HEK293 (cell line): ENCODE results near the gene CDK6.
A peak's percentile ranks its signal among the peaks of the same experiment; 100 is the strongest.

Experiments
- CTCF ChIA-PET: fragments of 350-600 bp; formaldehyde crosslinking; extraction: SDS; loops from one replicate; lab custom pipeline; 2021; ENCODE audit warnings: antibody characterized with exemption; lab: Yijun Ruan, JAX
- POLR2A ChIA-PET: fragments of 300-600 bp; formaldehyde crosslinking; extraction: SDS; loops from one replicate; lab custom pipeline; 2020; ENCODE audit warnings: antibody characterized with exemption, inconsistent platforms; lab: Yijun Ruan, JAX
- H3K27ac ChIP-seq: fragments of 200-500 bp; sonication (Bioruptor generic); 2 replicates; pipeline ENCODE4 v1.5.1; 2014; ENCODE audit warnings: low read depth, low read length, control low read depth, inconsistent platforms; ENCODE audit errors: extremely low read depth
- H3K36me3 ChIP-seq, 2 experiments: fragments of 200-500 bp in 1 of 2; sonication (Bioruptor generic) in 1 of 2; 1 replicate in 1 of 2; 2 replicates in 1 of 2; pipeline ENCODE4 v1.5.1; 2014 to 2017; ENCODE audit warnings: inconsistent platforms in 2 of 2, low read length in 2 of 2; ENCODE audit not compliant: control insufficient read depth in 2 of 2, insufficient read depth in 1 of 2
- H3K4me1 ChIP-seq: fragments of 200-500 bp; sonication (Bioruptor generic); 2 replicates; pipeline ENCODE4 v1.5.1; 2014; ENCODE audit warnings: mild to moderate bottlenecking, low read length, inconsistent platforms; ENCODE audit not compliant: control insufficient read depth, insufficient read depth
- H3K4me3 ChIP-seq: 2 replicates; pipeline ENCODE4 v1.5.1; 2011; ENCODE audit warnings: low read depth, mild to moderate bottlenecking, control low read depth, low read length, moderate library complexity
- H3K9me3 ChIP-seq: fragments of 200-500 bp; sonication (Bioruptor generic); 2 replicates; pipeline ENCODE4 v1.5.1; 2014; ENCODE audit warnings: low read depth, low read length, inconsistent platforms; ENCODE audit not compliant: control insufficient read depth, insufficient read depth
- EGR2 ChIP-seq: fragments of 450-650 bp; formaldehyde crosslinking; IDR thresholded peaks from 2 replicates; pipeline ENCODE4 v1.5.1; 2016; ENCODE audit warnings: low read depth, missing biosample characterization, missing genetic modification characterization
- MEIS1 ChIP-seq: sonication (generic); formaldehyde crosslinking; IDR thresholded peaks from 2 replicates; pipeline ENCODE4 v1.8.1; 2022; ENCODE audit warnings: missing genetic modification reagents, mild to moderate bottlenecking, borderline replicate concordance
- MZF1 ChIP-seq: fragments of 450-650 bp; formaldehyde crosslinking; IDR thresholded peaks from 2 replicates; pipeline ENCODE4 v1.5.1; 2017; ENCODE audit warnings: missing biosample characterization, missing genetic modification characterization, borderline replicate concordance
- SCRT1 ChIP-seq: fragments of 450-650 bp; formaldehyde crosslinking; IDR thresholded peaks from 2 replicates; pipeline ENCODE4 v1.5.1; 2016; ENCODE audit warnings: missing biosample characterization, missing genetic modification characterization, borderline replicate concordance
- SP3 ChIP-seq: fragments of 450-650 bp; formaldehyde crosslinking; IDR thresholded peaks from 2 replicates; pipeline ENCODE4 v1.5.1; 2016; ENCODE audit warnings: missing biosample characterization, missing genetic modification characterization
- ZFHX2 ChIP-seq: fragments of 450-650 bp; formaldehyde crosslinking; conservative IDR thresholded peaks from 2 replicates; pipeline ENCODE4 v1.5.1; 2016; ENCODE audit warnings: missing biosample characterization, missing genetic modification characterization
- ZFP37 ChIP-seq: fragments of 450-650 bp; formaldehyde crosslinking; IDR thresholded peaks from 2 replicates; pipeline ENCODE4 v1.5.1; 2016; ENCODE audit warnings: missing biosample characterization, missing genetic modification characterization
- ZNF146 ChIP-seq: fragments of 450-650 bp; formaldehyde crosslinking; IDR thresholded peaks from 2 replicates; pipeline ENCODE4 v1.5.1; 2016; ENCODE audit warnings: missing biosample characterization, missing genetic modification characterization
- ZNF202 ChIP-seq: fragments of 450-650 bp; formaldehyde crosslinking; IDR thresholded peaks from 2 replicates; pipeline ENCODE4 v1.5.1; 2016; ENCODE audit warnings: missing biosample characterization, missing genetic modification characterization, borderline replicate concordance
- ZNF335 ChIP-seq: fragments of 450-650 bp; formaldehyde crosslinking; conservative IDR thresholded peaks from 2 replicates; pipeline ENCODE4 v1.5.1; 2016; ENCODE audit warnings: missing biosample characterization, missing genetic modification characterization
- ZNF341 ChIP-seq: fragments of 450-650 bp; formaldehyde crosslinking; IDR thresholded peaks from 2 replicates; pipeline ENCODE4; 2016; ENCODE audit warnings: low read depth, missing biosample characterization, missing genetic modification characterization
- ZNF416 ChIP-seq: fragments of 450-650 bp; formaldehyde crosslinking; IDR thresholded peaks from 2 replicates; pipeline ENCODE4 v1.5.1; 2016; ENCODE audit warnings: missing biosample characterization, missing genetic modification characterization
- ZNF558 ChIP-seq: fragments of 450-650 bp; formaldehyde crosslinking; IDR thresholded peaks from 2 replicates; pipeline ENCODE4 v1.5.1; 2016; ENCODE audit warnings: missing biosample characterization, missing genetic modification characterization
- ZSCAN30 ChIP-seq: fragments of 450-650 bp; IDR thresholded peaks from 2 replicates; pipeline ENCODE4 v1.5.1; 2018; ENCODE audit warnings: missing biosample characterization, mild to moderate bottlenecking, missing genetic modification characterization, moderate library complexity
- TF ChIP-seq, protein P1 (sequence below): fragments of 450-650 bp; formaldehyde crosslinking; IDR thresholded peaks from 2 replicates; pipeline ENCODE4 v1.5.1; 2017; ENCODE audit warnings: missing biosample characterization, missing genetic modification characterization
- TF ChIP-seq, protein P2 (sequence below): fragments of 450-650 bp; formaldehyde crosslinking; IDR thresholded peaks from 2 replicates; pipeline ENCODE4 v1.5.0; 2017; ENCODE audit warnings: missing biosample characterization, missing genetic modification characterization, borderline replicate concordance
- TF ChIP-seq, protein P3 (sequence below): fragments of 450-650 bp; formaldehyde crosslinking; IDR thresholded peaks from 2 replicates; pipeline ENCODE4 v1.5.1; 2016; ENCODE audit warnings: missing biosample characterization, missing genetic modification characterization
- TF ChIP-seq, protein P4 (sequence below): sonication (generic); formaldehyde crosslinking; IDR thresholded peaks from 2 replicates; pipeline ENCODE4 v1.8.1; 2022; ENCODE audit warnings: mild to moderate bottlenecking, moderate library complexity, missing genetic modification reagents
- TF ChIP-seq, protein P5 (sequence below): fragments of 450-650 bp; formaldehyde crosslinking; IDR thresholded peaks from 2 replicates; pipeline ENCODE4 v1.5.1; 2016; ENCODE audit warnings: missing biosample characterization, missing genetic modification characterization
- TF ChIP-seq, protein P6 (sequence below): fragments of 450-650 bp; IDR thresholded peaks from 2 replicates; pipeline ENCODE4 v1.5.1; 2018; ENCODE audit warnings: missing biosample characterization, missing genetic modification characterization
- TF ChIP-seq, protein P7 (sequence below): fragments of 450-650 bp; formaldehyde crosslinking; IDR thresholded peaks from 2 replicates; pipeline ENCODE4 v1.5.1; 2016; ENCODE audit warnings: missing biosample characterization, missing genetic modification characterization

CDK6 gene

DNA sequence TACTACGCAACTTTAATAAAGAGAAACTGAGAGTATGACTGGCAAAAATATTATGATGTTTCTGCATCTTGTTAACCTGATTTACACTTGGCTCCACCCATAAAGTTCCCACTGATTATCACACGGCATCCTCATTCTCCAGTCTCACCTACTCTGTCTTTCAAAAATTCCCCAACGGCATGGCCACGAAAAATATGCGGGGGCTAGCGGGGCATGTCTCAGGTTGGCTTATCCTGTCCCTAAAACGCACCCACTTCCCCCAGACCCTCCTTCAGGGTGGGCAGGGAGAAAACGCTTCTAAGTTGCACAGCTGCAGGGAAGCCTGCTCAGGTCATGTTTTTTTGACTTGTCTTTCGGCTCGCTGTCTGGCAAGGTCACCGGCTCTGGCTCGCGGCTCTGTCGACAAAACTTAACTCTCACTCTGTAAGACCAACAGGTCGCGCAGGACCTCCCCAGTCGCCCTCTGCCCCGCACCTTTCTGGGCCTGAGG, 3.8 kb downstream of the CDK6 start:
- H3K36me3 ChIP-seq: peaks cover 0 to 6% of the 10 kb centered on the region in 2 experiments; a peak in 1 of 3 replicates
- 0 out of 2 replicates have a peak, but pooled peaks cover 7% of the 10 kb centered on the region for H3K4me1 ChIP-seq
- H3K27ac ChIP-seq: peak overlapping the region; percentile 96
- TF ChIP-seq, protein P1, sequence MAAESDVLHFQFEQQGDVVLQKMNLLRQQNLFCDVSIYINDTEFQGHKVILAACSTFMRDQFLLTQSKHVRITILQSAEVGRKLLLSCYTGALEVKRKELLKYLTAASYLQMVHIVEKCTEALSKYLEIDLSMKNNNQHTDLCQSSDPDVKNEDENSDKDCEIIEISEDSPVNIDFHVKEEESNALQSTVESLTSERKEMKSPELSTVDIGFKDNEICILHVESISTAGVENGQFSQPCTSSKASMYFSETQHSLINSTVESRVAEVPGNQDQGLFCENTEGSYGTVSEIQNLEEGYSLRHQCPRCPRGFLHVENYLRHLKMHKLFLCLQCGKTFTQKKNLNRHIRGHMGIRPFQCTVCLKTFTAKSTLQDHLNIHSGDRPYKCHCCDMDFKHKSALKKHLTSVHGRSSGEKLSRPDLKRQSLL (tag by site-specific recombination): no peak
- TF ChIP-seq ZNF335 (tag by site-specific recombination) (peak; percentile 81), SP3 (tag by site-specific recombination) (peak; percentile 19), ZNF202 (tag by site-specific recombination) (0 out of 2 replicates have a peak, but pooled peaks have one; percentile 21)
- TF ChIP-seq, protein P2, sequence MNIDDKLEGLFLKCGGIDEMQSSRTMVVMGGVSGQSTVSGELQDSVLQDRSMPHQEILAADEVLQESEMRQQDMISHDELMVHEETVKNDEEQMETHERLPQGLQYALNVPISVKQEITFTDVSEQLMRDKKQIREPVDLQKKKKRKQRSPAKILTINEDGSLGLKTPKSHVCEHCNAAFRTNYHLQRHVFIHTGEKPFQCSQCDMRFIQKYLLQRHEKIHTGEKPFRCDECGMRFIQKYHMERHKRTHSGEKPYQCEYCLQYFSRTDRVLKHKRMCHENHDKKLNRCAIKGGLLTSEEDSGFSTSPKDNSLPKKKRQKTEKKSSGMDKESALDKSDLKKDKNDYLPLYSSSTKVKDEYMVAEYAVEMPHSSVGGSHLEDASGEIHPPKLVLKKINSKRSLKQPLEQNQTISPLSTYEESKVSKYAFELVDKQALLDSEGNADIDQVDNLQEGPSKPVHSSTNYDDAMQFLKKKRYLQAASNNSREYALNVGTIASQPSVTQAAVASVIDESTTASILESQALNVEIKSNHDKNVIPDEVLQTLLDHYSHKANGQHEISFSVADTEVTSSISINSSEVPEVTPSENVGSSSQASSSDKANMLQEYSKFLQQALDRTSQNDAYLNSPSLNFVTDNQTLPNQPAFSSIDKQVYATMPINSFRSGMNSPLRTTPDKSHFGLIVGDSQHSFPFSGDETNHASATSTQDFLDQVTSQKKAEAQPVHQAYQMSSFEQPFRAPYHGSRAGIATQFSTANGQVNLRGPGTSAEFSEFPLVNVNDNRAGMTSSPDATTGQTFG (tag by site-specific recombination): no peak
- TF ChIP-seq, protein P3, sequence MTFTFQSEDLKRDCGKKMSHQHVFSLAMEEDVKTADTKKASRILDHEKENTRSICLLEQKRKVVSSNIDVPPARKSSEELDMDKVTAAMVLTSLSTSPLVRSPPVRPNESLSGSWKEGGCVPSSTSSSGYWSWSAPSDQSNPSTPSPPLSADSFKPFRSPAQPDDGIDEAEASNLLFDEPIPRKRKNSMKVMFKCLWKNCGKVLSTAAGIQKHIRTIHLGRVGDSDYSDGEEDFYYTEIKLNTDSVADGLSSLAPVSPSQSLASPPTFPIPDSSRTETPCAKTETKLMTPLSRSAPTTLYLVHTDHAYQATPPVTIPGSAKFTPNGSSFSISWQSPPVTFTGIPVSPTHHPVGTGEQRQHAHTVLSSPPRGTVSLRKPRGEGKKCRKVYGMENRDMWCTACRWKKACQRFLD (tag by site-specific recombination): no peak
- TF ChIP-seq, protein P4, sequence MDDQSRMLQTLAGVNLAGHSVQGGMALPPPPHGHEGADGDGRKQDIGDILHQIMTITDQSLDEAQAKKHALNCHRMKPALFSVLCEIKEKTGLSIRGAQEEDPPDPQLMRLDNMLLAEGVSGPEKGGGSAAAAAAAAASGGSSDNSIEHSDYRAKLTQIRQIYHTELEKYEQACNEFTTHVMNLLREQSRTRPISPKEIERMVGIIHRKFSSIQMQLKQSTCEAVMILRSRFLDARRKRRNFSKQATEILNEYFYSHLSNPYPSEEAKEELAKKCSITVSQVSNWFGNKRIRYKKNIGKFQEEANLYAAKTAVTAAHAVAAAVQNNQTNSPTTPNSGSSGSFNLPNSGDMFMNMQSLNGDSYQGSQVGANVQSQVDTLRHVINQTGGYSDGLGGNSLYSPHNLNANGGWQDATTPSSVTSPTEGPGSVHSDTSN (CRISPR knock-in tag): no peak
- TF ChIP-seq, all 188 proteins: peak for 3
- POLR2A ChIA-PET: interaction anchor here (0.6 to 1.4 kb wide), 3 partner anchors 15 to 174 kb away, joined by 3 to 6 read pairs (median 3); no protein-coding TSS in a partner anchor
- Histone ChIP-seq H3K9me3 (no peaks in the 10 kb centered on the region), H3K4me3 (peak overlapping the region; percentile 80)
- CTCF ChIA-PET: interaction anchor here (0.6 to 2.0 kb wide), 17 partner anchors 9 to 400 kb away, joined by 3 to 15 read pairs (median 4); no protein-coding TSS in a partner anchor

DNA sequence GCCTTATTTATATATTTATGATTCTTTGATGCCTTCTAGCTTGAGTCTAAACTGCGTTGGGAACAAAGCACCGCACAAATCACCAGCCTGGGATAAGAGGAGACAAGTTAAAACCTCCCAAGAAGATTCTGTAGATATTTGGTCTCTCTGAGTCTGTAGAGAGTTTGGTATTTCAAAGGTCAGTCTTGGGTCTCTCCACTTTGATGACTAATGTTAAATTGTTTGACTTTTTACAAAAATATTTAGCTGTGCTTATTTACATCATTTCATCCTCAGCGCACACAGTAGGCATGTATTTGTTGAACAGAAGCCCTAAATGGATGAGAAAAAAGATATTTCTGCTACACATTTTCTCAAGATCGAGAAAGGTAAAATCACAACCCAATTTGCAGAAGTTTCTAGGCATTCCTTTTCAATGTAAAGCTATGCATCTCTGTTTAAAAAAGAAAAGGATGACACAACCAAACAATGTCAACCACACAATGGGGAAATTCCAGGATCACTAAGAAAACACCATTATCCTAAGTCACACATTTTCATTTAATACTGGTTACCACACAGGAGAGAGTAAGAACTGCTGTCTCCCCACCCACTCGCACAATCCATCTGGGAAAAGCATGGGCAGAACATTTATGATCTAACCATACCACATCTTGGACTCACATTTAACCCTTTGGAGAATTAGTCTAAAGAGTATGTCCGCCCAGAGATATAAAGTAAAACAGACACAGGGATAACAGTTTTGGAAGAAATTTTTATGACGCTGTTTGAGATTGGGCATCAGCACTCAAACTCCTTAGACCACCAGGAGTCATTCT, 4.4 kb downstream of the CDK6 start:
- H3K36me3 ChIP-seq: peaks cover 0 to 6% of the 10 kb centered on the region in 2 experiments; a peak in 1 of 3 replicates
- ChIA-PET POLR2A (no interaction called here), CTCF (interaction anchor here (0.9 to 2.0 kb wide), 8 partner anchors 14 to 211 kb away, joined by 3 to 15 read pairs (median 6); no protein-coding TSS in a partner anchor)
- H3K4me1 ChIP-seq: 0 out of 2 replicates have a peak, but pooled peaks cover 7% of the 10 kb centered on the region
- no peak overlapping the region for H3K27ac ChIP-seq
- H3K9me3 ChIP-seq: no peaks in the 10 kb centered on the region
- no peak for TF ChIP-seq ZSCAN30 (tag by site-specific recombination)
- no peak for TF ChIP-seq MZF1 (tag by site-specific recombination)
- TF ChIP-seq ZNF341 (tag by site-specific recombination): no peak
- TF ChIP-seq, protein P5, sequence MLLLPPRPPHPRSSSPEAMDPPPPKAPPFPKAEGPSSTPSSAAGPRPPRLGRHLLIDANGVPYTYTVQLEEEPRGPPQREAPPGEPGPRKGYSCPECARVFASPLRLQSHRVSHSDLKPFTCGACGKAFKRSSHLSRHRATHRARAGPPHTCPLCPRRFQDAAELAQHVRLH (tag by site-specific recombination): no peak
- TF ChIP-seq, protein P6, sequence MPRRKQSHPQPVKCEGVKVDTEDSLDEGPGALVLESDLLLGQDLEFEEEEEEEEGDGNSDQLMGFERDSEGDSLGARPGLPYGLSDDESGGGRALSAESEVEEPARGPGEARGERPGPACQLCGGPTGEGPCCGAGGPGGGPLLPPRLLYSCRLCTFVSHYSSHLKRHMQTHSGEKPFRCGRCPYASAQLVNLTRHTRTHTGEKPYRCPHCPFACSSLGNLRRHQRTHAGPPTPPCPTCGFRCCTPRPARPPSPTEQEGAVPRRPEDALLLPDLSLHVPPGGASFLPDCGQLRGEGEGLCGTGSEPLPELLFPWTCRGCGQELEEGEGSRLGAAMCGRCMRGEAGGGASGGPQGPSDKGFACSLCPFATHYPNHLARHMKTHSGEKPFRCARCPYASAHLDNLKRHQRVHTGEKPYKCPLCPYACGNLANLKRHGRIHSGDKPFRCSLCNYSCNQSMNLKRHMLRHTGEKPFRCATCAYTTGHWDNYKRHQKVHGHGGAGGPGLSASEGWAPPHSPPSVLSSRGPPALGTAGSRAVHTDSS (tag by site-specific recombination): no peak
- TF ChIP-seq, protein P7, sequence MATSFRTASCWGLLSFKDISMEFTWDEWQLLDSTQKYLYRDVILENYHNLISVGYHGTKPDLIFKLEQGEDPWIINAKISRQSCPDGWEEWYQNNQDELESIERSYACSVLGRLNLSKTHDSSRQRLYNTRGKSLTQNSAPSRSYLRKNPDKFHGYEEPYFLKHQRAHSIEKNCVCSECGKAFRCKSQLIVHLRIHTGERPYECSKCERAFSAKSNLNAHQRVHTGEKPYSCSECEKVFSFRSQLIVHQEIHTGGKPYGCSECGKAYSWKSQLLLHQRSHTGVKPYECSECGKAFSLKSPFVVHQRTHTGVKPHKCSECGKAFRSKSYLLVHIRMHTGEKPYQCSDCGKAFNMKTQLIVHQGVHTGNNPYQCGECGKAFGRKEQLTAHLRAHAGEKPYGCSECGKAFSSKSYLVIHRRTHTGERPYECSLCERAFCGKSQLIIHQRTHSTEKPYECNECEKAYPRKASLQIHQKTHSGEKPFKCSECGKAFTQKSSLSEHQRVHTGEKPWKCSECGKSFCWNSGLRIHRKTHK: peak; percentile 93
- TF ChIP-seq EGR2 (tag by site-specific recombination): 0 out of 2 replicates have a peak, but pooled peaks have one; percentile 17
- TF ChIP-seq ZNF146 (tag by site-specific recombination): no peak
- no peak for TF ChIP-seq ZFP37 (tag by site-specific recombination)
- no peak for TF ChIP-seq ZNF558
- peak; percentile 45; the same call in 1 of the 2 replicates for TF ChIP-seq ZFHX2 (tag by site-specific recombination)
- no peak for TF ChIP-seq MEIS1
- TF ChIP-seq ZNF416 (tag by site-specific recombination): no peak
- TF ChIP-seq SCRT1: no peak
- TF ChIP-seq, all 188 proteins: peak for 3
- H3K4me3 ChIP-seq: peak overlapping the region; percentile 80
